H7 (cell line): Measurements from ENCODE around the gene ANO4. TPM values are rescaled to one million over a fixed set of nuclear protein-coding genes. Genes with fewer than 3 reads are reported as not detected.

ENCODE experiments used
- DNase-seq: peaks from one replicate; pipeline ENCODE4 v3.0.0; 2012
- H3K27me3 ChIP-seq: 2 replicates; pipeline ENCODE4 v1.6.0; 2011; ENCODE audit warnings: mild to moderate bottlenecking, low read length; ENCODE audit not compliant: control insufficient read depth, insufficient read depth
- H3K36me3 ChIP-seq: replicated peaks from 2 replicates; pipeline ENCODE4 v1.5.1; 2011; ENCODE audit warnings: low read length; ENCODE audit not compliant: control insufficient read depth, insufficient read depth
- H3K4me3 ChIP-seq: 2 replicates; pipeline ENCODE4 v1.5.1; 2011; ENCODE audit warnings: low read depth, mild to moderate bottlenecking, control low read depth, low read length, moderate library complexity; ENCODE audit not compliant: insufficient read depth
- total RNA-seq: library from RNA; depleted of rRNA; stranded (reverse); fragments of >200 nt; shearing (Covaris generic); gene quantifications from 2 replicates; pipeline ENCODE4 v1.2.3, GENCODE V29; 2014

The ANO4 gene
- total RNA-seq, 1 experiment from 2014 or later, result 1.7 TPM

DNA sequence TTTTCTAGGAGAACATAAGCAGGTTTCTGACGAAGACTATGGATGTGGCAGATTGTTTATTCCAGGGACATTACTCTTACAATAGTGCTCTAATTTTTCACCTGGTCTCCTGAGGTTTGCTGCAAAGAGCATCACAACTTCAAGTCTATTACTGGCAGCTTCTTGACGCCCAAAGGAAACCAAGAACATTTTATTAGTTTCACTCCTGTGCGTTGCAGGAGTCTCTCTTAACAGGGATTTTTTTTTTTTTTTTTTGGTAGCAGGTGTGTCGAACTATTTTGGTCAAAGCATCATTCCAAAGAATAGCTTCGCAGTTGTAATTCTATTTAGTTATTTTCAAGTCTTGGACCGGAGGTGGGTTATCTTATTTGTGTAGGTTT, 1.2 kb downstream of the ANO4 start:
- H3K36me3 ChIP-seq, result no peaks in the 10 kb centered on the region
- no peak overlapping the region for H3K4me3 ChIP-seq
- no peaks in the 10 kb centered on the region for H3K27me3 ChIP-seq
- no peak for DNase-seq

DNA sequence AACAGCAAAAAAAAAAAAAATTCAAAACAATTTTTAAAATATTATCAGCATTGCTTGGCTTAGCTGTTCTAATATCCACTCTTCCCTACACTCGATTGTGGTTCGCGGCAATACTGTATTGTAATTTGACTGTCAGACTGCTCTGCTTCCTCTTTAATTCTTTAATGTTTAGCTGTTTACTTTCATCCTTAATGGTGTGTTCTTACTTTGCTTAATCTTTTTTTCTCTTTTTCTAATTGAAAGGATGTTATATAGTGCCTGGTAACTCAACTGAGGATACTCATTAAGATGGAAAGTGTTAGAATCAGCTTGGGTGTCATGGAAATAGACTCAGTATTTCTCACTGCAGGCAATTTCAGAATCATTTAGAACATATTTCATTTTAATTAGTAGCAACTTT, 2.0 kb downstream of the ANO4 start:
- Histone ChIP-seq H3K36me3 (no peaks in the 10 kb centered on the region), H3K4me3 (no peak overlapping the region), H3K27me3 (no peaks in the 10 kb centered on the region)
- DNase-seq, result no peak

DNA sequence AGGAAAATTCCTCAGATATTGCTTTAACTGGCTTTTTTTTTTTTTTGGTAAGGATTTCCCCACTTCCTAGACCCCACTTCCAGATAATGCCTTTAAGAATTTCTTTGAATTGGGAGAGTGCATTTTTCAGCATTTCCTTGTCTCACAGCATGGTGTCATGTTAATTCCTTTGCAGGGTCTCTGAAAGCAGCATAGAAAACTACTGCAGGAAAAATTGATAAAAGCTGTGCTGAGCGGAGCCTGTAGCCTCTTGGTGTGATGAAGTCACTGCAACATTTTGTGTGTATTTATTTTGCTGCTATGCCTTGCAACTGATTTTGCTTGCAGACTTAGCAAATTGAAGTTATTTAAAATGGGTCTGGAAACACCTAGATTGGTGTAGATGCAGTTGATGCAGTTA, 2.7 kb downstream of the ANO4 start:
- no peaks in the 10 kb centered on the region for H3K27me3 ChIP-seq
- H3K4me3 ChIP-seq, result no peak overlapping the region
- no peaks in the 10 kb centered on the region for H3K36me3 ChIP-seq
- DNase-seq, result no peak

DNA sequence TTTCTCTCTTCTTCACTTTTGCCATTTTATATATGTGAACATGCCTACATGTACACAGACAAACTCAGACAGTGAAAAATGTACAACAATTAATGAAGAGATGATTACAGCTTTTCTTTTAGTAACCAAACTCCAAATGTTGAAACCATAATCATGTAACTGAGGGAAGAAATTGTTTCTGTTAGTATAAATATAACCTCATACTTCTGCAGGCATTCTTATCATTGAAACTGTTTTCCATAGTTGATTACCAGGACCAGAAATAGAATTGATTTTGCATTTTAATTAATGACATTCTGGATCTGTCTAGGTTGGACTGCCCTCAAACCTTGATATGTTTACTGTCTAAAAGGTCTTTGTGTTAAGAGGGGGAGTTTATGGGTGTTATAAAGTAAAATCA, 3.2 kb downstream of the ANO4 start:
- no peak for DNase-seq
- H3K27me3 ChIP-seq, result no peaks in the 10 kb centered on the region
- no peaks in the 10 kb centered on the region for H3K36me3 ChIP-seq
- no peak overlapping the region for H3K4me3 ChIP-seq

DNA sequence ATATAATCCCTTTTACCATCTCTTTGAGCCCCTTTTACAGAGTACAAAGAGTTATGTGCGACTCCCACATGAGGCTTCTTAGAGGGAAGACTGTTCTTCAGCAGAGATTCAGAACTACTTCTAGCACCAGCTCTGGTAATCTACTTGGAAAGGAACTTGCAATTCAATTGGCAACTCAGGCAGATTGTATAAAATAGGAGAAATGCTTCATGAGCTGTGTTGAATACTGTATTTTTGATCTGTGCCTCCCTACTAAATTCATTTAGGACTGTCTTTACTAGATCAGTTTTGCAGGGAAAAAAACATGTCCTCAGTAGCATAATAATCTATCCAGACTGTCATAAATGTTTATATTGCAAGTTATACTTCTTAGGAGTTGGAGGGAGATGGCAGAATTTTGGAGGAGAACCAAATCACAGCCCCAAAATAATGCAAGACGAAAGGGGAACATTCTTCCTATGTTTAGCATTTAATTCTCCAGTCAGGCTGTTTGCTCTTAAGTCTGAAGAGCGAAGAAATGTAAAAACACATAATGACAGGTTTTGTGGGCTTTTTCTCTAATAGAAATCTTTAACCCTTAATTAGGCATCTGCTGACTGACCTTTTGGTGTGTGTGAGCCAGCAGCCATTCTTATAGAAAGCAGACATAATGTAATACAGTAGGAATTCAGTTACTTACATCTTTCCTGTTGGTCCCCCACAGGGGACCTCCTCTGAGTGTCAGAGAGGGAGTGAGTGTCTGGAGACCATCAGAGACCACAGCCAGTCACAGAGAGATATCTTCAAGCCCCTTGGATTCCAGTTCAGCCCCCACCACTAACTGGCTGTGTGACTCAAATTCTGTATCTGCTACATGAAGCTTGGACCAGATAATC, 3.9 kb downstream of the ANO4 start:
- H3K4me3 ChIP-seq, result no peak overlapping the region
- no peaks in the 10 kb centered on the region for H3K36me3 ChIP-seq
- no peak for DNase-seq
- no peaks in the 10 kb centered on the region for H3K27me3 ChIP-seq

DNA sequence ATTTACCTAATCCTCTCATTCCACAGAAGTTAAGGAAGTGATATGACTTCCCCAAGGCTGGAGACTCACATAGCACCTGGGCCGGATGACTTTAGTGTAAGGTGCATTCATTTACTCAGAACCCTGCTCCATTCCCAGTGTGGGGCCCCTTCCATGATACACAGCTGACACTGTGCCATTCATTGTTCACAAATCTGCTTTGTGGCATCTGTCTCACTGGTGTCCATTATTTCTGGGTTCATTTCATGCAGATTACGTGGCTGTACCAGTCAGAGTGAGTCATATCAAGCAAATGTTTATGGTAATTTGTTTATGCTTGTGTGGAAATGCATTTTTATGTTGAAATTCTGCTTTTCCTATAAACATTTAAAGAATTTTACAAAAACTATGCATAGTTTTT, 5.2 kb downstream of the ANO4 start:
- no peak overlapping the region for H3K4me3 ChIP-seq
- H3K36me3 ChIP-seq, result no peaks in the 10 kb centered on the region
- H3K27me3 ChIP-seq, result no peaks in the 10 kb centered on the region
- DNase-seq, result no peak

DNA sequence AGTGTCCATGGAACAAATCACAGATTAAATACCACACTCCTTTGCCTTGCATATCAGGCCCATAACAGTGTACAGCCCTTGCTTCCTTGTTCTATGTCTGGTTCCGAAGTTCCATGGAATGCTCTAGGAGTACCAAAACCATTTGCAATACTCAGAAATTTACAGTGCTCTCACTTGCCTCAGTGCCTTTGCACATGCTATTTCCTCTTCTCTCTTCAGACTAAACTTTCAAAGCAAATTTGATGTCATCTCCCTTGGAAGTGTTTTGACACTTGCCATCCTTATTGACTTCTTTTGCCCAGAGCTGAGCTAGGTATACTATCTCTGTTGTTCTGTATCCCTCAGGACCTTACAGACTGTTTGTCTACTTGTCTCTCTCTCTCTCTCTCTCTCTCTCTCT, 6.1 kb downstream of the ANO4 start:
- H3K27me3 ChIP-seq, result no peaks in the 10 kb centered on the region
- no peak for DNase-seq
- H3K4me3 ChIP-seq, result no peak overlapping the region
- H3K36me3 ChIP-seq, result no peaks in the 10 kb centered on the region

DNA sequence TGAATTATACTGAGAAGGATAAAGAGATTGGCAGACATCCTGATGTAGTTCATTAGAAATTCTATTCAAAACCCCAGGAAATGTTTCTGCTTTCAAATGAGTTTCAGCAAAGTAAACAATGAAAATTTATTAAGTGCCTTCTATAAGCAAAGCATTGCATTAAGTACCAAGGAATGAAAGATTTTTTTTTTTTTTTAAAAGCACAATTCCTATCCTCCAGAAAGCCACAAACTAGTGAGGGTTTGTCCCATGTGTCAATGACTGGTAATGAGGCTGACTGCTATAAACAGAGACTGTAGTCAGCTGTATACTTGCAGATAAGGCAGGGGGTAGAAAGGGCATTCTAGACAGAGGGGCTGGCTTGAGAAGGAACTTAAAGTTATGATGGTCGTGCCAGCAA, 6.7 kb downstream of the ANO4 start:
- H3K4me3 ChIP-seq, result no peak overlapping the region
- no peak for DNase-seq
- H3K36me3 ChIP-seq, result no peaks in the 10 kb centered on the region
- no peaks in the 10 kb centered on the region for H3K27me3 ChIP-seq

DNA sequence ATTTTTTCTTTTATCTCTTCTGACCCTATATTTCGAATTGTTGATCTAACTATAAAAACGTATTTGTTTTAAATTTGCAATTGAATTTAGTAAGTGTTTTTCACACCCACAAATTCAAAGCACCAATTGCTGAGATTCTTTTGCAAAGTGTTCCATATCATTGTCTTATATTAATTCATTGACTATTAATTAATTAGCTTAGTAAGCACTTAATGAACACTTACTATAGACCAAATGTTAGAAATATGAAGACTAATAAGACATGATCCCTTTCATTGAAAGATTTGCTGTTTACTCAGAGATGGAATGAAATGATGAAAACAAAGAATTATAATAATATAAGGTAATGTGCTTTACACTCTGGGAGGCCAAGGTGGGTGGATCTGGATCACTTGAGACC, 14.2 kb downstream of the ANO4 start:
- H3K4me3 ChIP-seq, result no peak overlapping the region
- H3K36me3 ChIP-seq, result no peaks in the 10 kb centered on the region
- DNase-seq, result no peak
- H3K27me3 ChIP-seq, result no peaks in the 10 kb centered on the region

DNA sequence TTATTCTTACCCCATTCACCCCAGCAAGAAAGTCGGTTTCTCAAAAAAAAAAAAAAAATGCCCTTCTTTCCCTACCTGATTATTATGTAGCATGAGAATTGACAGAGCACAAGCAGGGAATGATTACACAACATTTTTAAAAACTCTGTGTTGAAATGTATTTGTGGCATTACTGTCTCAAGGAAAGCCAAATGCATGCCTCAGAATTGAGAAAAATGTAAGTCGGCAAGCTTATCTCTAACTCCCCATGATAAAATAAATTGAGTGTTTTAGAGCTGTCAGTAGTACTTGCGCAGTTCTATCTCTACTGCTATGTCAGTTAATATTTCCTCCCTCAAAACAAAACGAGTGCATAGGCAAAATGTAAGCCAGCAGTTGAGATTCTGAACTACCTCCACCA, 25.7 kb downstream of the ANO4 start:
- Histone ChIP-seq H3K27me3 (no peaks in the 10 kb centered on the region), H3K36me3 (no peaks in the 10 kb centered on the region), H3K4me3 (no peak overlapping the region)
- DNase-seq, result no peak

DNA sequence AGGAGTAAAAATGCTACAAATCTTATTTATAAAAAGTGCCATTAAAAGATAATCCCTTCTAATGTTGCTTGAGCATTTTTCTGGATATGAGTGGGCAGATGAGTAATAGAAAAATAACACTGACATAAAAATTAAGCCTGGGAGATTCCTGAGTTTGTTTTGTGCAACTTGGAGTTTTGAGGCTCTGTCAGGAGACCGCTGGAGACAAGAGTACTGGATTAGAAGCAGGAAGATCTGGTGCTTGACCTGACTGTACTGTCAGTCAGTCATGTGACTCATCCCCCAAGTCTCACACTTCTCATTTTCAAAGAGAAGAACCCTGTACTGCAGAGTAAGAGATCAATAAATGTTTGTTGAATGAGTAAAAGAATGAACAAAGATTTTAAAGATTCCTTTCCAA, 29.4 kb downstream of the ANO4 start:
- no peaks in the 10 kb centered on the region for H3K36me3 ChIP-seq
- H3K4me3 ChIP-seq, result no peak overlapping the region
- no peak for DNase-seq
- no peaks in the 10 kb centered on the region for H3K27me3 ChIP-seq

DNA sequence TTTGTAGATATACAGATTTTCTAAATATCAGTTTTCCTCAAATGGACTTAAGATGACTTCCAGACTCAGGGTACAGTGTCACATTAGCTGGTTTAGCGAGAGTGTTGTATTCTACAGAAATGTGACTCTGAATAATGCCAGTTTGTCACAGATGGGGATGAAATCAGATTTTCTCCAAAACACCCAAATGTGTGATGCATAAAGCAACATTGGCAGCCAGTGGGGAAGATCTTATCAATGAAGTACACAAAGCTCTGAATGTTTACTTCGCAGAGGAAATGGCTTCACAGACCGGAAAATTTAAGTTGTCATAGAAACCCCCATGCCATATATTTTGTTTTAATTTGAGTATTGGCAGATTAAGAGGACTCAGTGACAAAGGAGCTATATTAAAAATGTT, 29.9 kb downstream of the ANO4 start:
- no peaks in the 10 kb centered on the region for H3K36me3 ChIP-seq
- DNase-seq, result no peak
- no peak overlapping the region for H3K4me3 ChIP-seq
- H3K27me3 ChIP-seq, result no peaks in the 10 kb centered on the region

DNA sequence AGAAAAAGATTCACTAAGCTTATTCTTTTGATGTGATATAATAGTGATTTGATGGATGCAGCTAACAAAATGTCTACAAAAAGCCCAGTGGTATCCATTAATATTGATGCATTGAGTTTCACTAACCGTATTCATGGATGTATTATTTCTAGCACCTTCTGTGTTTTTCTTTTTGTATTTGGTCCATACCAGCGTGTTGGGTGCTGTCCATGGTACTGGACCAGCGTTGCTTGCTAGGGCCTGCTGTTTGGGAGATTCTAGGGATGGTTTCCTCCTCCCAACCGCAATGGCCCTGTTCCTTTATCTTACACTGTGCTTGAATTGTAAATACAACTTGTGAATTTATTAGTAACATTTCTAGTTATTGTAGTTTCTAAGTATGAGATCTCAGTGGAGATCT, 31.7 kb downstream of the ANO4 start:
- H3K4me3 ChIP-seq, result no peak overlapping the region
- no peaks in the 10 kb centered on the region for H3K36me3 ChIP-seq
- peak; percentile 4 for DNase-seq
- no peaks in the 10 kb centered on the region for H3K27me3 ChIP-seq

DNA sequence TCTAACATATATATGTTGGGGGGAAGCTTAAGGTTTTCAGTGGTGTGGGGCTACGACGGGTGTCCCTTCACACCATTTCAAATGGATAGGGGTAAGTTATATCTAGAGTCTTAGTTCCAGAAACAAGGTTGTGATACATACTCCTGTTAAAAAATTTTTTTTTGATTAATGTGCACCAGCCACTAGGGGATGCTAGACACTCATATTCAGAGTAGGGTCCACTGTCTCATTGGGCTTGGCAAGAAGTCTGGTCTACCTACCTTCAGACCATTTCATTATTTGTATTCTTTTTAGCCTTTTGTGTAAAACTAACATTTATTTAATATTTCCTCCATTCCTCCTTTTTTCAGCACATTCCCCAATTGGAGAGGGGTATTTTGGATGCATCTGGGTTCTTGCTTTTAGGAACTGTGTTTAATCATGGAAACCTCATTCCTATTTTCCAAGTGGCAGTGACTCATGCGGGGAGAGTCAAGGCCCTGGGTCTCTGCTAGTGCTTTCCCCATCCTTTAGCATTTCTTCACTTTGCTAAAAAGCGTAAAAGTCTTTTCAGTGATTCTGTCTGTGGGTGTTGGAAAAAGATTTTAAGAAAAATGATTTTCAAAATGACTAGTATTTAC, 33.4 kb downstream of the ANO4 start:
- peak; percentile 16 for DNase-seq
- H3K36me3 ChIP-seq, result no peaks in the 10 kb centered on the region
- H3K27me3 ChIP-seq, result no peaks in the 10 kb centered on the region
- H3K4me3 ChIP-seq, result no peak overlapping the region

DNA sequence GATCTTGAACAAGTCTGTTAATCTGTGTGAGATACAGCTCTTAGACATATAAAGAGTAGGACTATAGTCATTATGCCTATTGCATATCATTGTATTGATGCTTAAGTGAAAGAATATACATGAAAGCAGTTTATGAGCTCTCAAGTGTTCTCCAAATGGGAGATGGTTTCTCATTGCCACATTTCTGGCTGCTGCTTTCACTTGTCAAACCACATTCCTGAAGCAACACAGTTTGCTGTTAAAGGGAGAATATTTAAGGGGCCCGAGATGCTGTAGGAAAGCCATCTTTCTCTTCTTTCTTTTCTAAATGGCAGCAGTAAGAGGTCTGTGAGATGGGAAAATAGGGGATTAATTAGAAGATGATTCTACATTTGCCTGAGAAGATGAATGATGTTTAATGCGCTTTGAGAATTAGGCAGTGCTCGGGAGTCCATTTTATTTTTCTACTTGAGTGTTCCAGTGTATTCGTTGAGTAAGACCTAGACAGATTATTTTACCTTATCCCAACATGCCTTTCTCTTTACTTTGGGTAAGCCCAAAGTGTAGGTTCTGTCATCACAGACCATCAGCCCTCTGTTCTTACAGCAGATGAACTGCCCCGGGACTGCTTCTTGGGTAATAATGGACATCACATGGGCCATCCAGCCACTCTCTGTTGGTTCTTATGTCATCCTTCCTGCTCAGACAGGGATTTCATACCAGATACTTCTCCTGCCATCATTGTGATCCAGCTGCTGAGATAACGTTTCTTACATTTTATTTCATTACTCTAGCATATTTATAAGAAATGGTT, 35.6 kb downstream of the ANO4 start:
- no peaks in the 10 kb centered on the region for H3K36me3 ChIP-seq
- H3K27me3 ChIP-seq, result no peaks in the 10 kb centered on the region
- DNase-seq, result no peak
- H3K4me3 ChIP-seq, result no peak overlapping the region
